Activated CD4-positive, alpha-beta T cell treated with anti-CD3 and anti-CD28 coated beads for 1 hour (primary cell): ENCODE results near the gene NEDD4L.

Experiments
- DNase-seq: peaks from one replicate; pipeline ENCODE4 v3.0.0-alpha.2; 2020

Gene NEDD4L

DNA sequence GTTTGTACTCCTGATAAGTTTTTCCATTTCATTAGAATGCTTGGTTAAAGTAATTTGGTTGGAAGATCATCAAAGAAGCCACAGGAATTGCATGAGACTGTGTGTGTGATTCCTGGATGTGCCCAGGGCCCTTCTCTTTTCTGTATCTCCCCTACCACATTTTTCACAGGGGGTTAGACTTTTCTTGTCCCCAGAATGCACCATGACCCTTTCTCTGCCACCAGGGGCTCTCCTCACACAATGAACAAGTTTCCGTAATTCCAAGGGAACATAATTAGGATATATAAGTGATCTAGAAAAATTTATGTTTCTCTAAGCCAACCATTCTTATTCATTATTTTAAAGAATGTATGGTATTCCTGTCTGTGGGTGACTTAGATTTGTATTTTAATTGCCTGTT is 291.8 kb downstream of the NEDD4L start:
- no peak for DNase-seq

DNA sequence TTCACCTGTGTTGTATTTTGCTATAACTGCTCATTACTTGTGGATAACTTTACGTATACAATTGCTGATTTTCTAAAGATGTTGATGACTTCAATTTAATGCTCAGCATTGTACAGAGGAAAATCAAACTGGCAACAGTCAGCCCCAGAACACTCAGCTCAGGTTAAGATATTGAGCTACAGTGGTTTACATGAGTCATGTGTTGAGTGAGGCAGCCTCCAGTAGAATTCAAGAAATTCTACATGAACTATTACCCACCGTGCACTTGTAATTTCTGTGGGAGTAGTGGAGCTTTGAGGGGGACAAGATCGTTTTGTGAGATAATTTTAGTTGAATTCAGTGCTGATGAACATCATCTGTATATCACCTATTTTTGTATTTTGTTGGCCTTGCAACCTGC is 292.6 kb downstream of the NEDD4L start:
- DNase-seq: no peak

DNA sequence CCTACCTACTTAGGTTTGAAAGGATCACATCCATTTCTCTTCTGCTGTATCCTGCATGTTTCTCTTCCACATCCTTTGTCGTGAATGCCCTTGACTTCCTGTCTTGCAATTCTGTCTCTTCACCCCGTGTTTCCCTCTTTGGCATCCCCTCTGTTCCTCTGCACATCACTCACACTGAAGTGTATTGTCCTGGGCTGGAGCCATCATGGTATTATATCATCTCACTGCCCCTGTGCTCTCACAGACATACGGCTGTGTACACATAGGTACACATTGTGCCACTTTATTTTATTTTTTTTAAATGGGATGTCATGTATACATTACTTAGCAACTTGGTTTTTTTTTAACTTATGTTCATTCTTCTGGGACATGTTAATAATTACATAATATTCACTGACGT is 293.3 kb downstream of the NEDD4L start:
- DNase-seq: no peak

DNA sequence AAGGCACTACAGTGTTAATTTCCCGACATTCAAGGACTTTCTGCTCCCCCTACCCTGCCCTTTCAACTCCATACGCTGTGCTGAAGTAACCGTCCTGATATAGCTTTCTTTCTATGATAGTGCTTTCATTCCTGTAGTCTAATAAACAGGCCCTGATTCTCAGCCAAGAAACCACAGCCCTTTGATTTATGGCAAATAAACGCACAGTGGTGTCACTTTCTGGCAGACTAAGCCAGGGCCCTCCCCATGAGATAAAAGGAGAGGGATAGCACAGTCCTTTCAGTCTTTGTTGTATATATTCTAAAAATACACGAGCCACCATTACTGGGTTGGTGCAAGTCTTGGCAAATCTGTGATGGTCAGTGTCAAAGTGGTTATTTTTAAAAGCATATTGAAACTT is 293.7 kb downstream of the NEDD4L start:
- no peak for DNase-seq

DNA sequence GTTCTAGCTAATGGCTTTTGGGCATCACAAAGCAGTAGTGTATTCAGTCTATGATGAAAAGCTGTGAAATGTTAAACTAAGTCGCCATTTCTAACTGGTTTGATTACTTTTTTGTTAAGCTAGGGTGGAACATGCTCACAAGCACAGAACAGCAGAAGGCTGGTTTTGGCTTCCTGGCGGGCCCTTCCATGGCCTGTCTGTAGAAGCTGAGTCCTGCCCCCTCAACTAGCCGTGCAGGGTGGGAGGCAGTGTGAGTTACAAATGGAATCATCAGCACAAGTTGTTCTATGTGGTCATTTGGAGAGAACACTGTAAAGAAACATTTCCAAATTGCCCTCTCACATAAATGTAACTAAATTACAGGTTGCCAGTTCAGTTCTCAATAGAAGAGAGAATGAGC is 294.1 kb downstream of the NEDD4L start:
- no peak for DNase-seq

DNA sequence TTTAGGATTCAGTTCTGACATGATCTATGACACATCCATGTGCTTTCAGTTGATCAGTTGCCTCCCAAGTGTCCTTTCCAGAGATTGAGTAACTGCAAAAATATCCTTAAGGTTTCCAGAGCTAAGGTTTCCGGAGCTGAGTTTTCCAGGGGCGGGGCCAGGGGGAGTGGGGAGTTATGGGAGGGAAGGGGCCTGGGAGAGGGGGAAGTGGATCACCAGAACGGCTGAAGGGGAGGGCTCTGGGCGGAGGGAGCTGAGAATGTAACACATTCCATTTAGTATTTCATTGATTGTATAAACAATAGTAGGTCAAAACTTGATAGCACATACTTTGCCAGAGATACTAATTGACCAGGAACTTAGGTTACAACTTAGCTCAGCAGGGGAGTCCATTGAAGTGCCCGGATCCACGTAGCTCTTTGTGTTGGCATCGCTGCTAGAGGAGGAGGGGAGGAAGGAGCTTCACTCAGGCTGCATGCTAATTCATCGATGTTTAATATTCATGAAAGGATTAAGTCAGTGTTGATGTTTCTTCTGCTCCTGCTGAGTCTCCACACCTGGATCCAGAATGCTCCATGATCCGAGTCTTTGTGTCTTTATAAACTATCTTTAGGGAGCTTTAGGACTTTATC is 295.1 kb downstream of the NEDD4L start:
- DNase-seq: no peak

DNA sequence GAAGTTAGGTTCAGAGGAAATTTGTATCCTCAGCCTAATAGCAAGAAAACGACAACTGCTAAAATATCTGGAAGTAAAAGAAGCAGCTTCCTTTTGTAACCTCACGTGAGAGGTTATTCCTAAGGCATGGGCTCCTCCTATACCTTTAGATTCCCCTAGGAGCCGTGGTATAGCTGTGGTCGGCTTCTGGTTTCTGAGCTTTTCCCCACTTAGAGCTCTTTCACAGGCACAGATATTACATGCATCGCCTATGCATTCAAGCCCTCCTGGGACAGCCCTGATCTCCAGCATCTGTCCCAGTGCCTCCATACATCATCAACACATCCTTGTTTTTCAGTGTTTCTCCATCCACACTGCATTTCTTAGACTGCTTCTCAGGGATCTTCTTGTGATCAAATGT is 295.9 kb downstream of the NEDD4L start:
- DNase-seq: no peak

DNA sequence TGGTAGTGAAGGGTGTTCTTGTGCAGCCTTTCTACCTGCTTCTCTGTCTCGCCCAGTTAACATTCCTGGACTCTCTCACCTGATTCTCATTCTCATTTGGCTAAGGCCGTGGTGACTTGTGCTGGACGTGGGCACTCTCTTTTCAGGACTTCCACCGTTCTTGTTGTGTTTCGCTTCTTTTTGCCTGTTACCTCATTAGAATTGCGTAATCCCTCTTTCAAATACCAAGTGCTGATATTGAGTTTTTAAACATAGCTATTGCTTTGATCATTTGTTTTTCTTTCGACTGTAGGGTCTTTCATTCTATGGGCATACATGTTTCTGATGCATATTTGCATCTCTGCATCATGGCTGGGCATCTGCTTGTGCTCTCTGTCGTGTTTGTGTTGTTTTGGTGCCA is 297.9 kb downstream of the NEDD4L start:
- no peak for DNase-seq

DNA sequence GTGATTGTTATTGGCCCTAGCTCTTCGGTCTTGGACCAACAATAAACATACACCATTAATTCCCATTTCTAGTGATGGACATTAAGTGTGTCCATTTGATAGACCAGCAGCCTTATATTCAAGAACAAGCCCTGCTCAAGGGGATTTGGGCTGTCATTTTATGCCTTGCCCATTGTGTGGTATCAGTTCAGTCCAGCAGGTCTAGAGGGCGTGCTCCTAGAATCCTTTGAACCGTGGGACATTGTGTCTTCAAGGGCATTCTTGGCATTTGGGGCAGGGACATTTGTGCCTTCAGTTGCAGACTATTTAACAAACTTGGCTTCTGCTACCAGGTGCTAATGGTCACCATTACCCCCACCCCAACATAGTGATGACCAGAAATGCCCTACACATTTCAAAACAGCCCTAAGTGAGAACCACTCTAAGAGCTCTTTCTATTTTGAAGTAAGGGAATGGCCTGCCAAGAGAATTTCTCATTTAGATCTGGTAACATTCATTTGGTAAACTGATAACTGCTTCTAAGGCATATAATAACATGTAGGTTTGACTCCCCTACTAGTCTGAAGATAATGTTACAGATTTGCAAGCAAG is 300.1 kb downstream of the NEDD4L start:
- DNase-seq: no peak

DNA sequence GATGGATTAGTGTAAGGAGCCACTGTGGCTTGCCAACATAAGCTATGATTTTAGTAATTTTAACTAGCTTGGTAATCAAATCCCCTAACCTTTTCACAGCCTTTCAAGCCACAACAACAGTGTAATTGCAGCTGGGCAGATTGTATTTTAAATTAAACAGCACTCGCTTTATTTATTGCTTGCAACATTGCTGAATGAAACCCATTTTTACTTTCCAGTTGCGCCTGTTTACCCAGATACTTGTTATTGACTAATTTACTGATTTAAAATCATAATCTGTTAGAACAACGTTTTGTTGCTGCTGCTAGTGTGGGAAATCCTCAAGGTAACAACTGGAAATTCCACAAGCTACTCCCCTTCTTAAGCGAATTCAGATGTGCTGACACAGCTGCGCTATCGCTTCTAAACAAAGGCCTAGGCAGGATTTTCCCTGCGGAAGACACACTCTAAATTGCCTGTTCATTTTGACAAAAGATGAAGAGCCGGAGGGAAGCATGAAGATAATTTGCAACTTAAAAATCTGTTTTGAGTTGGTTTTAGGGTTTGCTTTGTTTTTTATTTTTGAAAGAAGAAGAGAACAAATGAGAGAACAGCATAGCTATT is 300.9 kb downstream of the NEDD4L start:
- no peak for DNase-seq

DNA sequence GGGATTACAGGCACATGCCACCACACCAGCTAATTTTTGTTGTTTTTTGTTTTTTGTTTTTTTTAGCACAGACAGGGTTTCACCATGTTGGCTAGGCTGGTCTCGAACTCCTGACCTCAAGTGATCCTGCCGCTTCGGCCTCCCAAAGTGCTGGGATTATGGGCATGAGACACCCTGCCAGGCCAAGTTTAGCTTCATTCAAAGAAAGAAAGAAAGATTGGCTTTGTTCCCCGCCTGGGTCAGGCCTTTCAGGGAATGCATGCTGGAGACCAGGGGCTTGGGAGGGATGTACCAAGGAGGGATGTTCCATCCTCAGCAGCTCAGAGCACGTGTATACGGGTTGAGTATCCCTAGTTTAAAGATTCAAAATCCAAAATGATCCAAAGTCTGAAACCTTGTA is 301.8 kb downstream of the NEDD4L start:
- DNase-seq: no peak

DNA sequence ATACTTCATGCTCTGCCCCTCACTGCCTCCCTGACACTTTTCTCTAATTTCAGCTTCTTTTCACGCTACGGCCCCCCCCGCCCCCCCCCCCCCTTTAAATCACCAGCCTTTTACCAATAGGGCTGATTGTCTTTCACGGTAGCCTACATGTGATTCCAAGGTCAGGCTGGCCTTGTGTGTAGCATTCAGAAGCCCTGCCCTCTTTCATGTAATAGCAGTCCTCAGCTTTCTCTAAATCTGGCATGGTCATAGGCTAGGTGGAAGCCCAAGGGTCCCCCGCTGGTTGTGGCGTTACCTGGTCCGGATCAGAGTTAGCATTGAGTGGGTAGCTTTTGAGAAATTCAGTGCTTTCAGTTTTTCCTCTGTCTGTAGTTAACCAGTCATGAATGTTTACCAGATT is 303.1 kb downstream of the NEDD4L start:
- DNase-seq: no peak

DNA sequence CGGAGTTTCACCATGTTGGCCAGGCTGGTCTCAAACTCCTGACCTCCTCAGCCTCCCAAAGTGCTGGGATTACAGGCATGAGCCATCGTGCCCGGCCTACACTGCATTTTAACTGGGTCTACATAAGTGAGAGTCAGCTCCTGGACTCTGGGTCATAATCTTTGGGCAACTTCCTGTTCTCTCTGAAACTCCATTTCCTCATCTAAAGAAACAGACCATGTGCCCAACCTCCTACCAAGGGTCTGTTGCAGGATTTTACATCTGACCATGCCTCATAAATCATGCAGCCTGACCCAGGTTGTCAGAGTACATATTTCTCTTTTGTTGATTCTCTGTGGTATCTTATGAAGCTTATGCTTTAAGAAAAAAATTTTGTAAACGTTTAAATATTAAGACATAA is 304.5 kb downstream of the NEDD4L start:
- no peak for DNase-seq

DNA sequence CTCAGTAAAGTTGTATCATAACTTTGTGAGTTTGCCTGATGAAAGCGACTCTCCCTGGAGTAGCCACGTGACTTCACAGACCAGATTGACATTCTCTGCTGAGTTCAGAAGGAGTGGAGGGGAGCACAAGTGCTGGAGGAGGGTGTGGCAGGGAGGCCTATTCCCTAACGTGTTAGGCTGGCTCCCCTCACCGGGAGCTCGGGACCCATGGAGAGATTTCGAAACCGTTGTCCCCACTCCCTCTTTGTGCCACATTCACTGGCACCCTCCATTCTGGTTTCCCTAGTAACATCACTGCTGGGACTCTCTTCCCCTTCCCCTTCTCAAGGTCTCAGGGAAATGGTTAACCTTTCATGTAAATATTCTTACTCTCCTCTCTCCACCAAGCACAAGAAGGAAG is 304.9 kb downstream of the NEDD4L start:
- no peak for DNase-seq

DNA sequence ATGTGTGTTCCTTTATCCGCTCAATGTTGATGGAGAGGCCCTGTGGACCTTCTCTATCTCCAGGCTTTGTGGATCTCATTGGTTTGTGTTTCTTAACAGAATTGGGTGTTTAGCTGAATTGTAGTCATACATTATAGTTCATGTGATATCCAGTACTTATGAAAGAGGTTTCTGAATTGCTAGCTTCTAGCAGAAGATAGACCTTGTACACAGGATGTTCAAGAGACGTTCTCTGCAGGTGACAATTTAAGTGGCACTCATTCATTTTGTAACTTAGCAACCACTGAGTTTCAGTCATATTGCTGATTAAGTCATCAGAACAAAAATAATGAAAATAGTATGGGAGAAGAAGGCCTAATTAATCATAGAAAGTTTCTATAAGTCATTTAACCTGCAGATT is 305.6 kb downstream of the NEDD4L start:
- no peak for DNase-seq

DNA sequence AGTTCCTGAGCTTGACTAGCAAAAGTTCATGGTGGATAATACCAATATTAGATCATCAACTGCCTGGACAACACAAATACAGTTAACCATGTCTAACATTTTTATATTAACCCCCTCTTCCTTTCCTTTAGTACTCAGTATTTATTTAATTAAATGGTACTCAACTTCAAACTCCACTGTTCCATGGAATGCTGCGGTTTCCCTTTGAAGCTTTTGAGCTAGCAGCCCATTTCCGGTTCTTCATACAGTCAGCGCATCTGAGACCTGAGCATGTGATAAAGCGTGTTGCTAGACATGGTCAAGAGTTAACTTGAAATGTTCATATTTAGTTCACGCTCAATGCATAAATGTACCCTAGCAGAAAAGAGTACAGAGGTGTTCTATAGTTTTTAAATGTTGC is 306.5 kb downstream of the NEDD4L start:
- DNase-seq: no peak

DNA sequence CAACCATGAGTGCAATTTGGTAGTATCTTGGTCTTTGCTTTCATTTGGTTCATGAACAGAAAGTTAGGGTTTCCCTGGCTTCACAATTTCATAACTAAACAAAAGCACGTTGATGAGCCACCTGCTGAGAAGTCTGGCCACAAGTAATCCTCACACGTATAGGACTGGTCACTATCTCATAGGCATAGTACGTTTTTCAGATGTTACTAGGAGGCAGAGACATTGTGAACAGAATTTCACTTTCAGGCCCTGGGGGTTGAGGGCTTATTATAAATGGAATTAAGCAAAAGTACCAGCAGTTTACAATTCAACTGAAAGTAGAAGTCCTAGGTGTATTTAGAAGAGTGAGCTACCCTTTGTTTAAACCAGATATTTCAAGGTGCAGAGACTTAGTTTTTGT is 307.8 kb downstream of the NEDD4L start:
- no peak for DNase-seq

DNA sequence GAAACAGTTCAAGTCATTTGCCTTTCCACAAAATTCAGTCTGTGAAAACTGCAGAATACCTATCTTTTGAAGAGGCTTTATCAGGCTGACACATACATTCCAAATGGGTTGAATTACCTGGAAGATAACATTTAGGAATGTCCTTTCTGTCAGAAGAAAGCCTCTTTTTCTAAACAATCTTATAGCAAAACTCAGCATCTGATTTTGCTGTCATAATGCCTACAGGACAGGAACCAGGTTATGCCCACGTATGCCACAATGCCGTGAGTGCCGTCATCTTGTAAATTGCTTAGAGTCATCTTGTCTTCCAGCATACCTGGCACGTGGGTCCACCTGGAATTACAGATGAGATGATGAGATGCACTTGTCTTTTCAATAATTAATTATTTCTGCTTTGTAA is 309.6 kb downstream of the NEDD4L start:
- no peak for DNase-seq

DNA sequence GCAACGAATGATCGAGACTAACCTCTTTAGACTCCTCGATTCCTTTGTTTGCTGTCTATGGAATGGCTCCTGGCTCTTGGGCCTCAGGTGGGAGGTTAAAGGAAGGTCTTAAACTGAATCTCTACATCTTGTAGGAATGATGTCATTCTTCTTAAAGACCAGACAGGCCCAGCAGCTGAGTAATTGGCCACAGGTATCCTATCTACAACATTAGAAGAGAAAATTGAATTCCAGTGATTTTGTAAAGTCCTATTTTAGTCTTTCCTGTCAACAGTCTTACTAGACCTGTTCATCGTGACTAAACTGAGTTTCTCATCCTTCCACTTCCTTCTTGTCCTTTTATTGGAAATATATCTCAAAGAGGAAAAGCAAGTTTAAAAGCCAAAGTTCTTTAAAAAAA is 310.0 kb downstream of the NEDD4L start:
- DNase-seq: no peak

DNA sequence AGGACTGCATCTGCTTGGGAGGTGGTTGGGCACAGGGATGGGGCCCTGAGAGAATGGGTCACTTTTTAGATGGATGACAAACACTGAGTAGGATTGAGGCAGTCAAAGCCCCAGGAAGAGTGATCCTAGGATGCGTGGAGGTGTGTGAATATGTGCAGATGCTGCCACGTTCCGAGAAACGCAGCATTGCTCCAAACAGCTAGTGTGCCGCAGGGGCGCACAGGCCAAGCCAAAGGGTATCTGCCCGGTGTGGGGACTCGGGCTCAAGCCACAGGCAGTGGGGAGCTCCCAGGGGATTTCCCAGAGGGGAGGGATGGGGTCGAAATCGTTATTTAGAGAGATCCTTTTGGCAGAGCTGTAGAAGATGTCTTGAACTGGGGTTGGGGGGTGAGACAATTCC is 310.8 kb downstream of the NEDD4L start:
- no peak for DNase-seq

DNA sequence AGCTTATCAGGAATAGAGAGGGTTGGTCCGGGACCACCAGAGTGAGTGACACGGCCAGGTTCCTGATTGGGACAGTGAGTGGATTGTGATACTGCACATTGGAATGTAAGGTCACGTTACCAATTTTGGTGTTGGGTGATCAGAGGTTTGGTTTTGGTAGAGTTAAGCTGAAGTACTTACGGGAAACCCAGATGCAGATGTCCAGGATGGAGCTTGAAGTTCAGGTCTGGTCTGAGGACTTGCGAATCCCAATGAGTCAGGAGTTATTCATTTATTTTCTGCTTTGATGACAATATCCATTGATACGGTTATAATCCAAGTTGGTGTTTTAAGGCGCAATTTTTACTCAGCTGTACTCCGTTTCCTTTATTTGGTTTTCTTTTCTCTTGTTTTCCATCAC is 311.2 kb downstream of the NEDD4L start:
- DNase-seq: no peak

DNA sequence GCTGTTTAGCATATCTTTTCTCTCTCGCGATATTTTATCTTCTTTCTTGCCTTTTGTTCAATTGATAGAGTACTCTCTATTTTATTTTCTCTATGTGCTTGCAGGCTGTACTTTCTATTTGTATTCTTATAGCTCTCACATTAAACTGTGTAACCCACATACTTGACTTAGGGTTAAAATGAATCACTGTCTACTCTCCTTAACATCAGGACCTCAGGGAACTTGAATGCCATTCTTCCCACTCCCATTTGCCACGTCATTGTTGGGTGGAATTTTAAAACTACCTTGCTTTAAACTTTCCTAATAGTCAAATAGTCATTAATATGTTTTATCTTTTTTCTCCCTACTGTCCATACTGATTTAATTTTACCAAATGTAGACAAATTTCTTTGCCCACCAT is 315.2 kb downstream of the NEDD4L start:
- DNase-seq: no peak

DNA sequence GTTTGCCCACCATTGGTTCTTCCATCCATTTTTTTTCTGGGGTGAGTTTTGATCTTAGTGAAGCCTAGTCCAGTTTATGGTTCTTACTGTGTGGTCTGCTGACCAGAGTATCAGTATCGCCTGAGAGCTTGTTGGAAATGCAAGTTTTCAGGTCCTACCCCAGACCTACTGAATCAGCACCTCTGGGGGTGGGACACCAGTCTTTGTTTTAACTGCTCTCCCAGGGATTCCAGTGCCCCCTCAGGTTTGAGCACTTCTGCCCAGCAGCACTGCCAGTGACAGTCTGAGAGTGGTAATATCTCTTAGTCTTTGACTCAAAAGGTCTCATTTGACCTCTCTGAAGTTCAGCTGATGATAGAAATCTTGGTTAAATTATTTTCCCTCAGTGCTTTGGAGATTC is 315.6 kb downstream of the NEDD4L start:
- no peak for DNase-seq

DNA sequence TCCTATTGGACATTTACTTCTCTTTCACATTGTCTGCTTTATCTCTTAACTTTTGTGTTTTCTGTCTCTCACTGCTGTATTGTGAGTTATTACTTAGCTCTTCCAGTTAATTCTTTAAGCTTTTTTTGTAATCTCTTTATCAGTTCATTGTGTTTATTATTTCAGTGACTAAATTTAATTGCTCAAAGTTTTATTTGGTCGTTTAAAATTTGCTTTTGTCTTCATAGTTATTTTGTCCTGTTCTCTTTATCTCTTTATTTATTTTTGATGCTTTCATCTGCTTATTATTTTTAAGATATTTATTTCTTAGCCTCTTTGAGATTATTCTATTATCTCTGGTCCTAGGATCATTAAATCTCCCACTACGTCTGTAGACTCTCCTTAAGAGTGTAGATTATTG is 316.3 kb downstream of the NEDD4L start:
- DNase-seq: no peak

DNA sequence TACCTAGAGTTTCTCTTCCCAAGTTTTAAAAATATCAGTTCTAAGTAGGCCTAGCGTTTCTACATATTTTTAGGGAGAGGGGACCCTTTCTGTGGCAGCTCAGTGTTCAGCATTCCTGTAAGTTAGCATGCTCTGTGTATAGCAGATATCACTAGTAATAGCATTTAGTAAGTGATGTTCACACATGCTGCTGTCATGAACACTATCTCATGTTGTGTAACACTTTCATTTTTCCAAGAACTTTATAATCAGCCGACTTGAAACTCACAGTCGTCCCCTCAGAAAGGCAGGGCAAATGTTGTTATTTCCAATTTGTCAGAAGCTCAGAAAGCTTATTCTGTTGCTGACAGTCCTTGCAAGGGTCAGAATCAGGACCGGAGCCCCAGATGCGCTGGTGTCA is 317.2 kb downstream of the NEDD4L start:
- DNase-seq: no peak
